Astrocyte (in vitro differentiated cells and primary cell): ENCODE measurements around the gene ABCC1.

Experiments used
- EZH2 ChIP-seq: IDR thresholded peaks from 2 replicates; pipeline ENCODE4 v1.6.1; 2012; ENCODE audit warnings: mild to moderate bottlenecking, low read length, inconsistent platforms; ENCODE audit not compliant: insufficient read depth
- TF ChIP-seq, protein P1 (sequence below): IDR thresholded peaks from 2 replicates; pipeline ENCODE4 v1.5.1; 2011; ENCODE audit warnings: low read depth, mild to moderate bottlenecking, inconsistent platforms, low read length, moderate library complexity; ENCODE audit not compliant: insufficient read depth

DNA sequence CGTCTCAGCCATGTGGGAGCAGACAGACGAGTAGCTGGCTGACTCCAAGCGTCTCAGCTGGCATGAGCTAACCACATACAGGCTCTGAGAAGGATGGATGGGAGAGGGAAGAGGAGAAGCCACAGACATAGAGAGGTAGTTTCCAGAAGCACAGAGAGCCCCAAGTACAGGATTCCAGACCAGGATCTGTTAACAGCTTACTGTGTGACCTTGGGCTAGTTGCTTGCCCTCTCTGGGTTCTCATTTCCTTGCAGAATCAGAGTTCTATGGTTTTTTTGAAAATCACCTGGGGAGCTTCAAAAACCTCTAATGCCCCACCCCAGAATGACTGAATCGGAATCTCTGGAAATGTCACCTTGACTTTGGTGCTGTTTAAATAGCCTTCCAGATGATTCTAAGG is 213.7 kb downstream of the ABCC1 start:
- TF ChIP-seq, protein P1, sequence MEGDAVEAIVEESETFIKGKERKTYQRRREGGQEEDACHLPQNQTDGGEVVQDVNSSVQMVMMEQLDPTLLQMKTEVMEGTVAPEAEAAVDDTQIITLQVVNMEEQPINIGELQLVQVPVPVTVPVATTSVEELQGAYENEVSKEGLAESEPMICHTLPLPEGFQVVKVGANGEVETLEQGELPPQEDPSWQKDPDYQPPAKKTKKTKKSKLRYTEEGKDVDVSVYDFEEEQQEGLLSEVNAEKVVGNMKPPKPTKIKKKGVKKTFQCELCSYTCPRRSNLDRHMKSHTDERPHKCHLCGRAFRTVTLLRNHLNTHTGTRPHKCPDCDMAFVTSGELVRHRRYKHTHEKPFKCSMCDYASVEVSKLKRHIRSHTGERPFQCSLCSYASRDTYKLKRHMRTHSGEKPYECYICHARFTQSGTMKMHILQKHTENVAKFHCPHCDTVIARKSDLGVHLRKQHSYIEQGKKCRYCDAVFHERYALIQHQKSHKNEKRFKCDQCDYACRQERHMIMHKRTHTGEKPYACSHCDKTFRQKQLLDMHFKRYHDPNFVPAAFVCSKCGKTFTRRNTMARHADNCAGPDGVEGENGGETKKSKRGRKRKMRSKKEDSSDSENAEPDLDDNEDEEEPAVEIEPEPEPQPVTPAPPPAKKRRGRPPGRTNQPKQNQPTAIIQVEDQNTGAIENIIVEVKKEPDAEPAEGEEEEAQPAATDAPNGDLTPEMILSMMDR = no peak
- no peak for TF ChIP-seq EZH2
